GM19193 (cell line): Measurements from ENCODE around the gene ATP6AP1.

ENCODE experiments used
- POLR2A ChIP-seq: IDR thresholded peaks from 4 replicates; pipeline ENCODE4 v1.6.1; 2011; ENCODE audit not compliant: insufficient read depth, insufficient read length; ENCODE audit errors: extremely low read depth

Gene ATP6AP1, protein sequence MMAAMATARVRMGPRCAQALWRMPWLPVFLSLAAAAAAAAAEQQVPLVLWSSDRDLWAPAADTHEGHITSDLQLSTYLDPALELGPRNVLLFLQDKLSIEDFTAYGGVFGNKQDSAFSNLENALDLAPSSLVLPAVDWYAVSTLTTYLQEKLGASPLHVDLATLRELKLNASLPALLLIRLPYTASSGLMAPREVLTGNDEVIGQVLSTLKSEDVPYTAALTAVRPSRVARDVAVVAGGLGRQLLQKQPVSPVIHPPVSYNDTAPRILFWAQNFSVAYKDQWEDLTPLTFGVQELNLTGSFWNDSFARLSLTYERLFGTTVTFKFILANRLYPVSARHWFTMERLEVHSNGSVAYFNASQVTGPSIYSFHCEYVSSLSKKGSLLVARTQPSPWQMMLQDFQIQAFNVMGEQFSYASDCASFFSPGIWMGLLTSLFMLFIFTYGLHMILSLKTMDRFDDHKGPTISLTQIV

DNA sequence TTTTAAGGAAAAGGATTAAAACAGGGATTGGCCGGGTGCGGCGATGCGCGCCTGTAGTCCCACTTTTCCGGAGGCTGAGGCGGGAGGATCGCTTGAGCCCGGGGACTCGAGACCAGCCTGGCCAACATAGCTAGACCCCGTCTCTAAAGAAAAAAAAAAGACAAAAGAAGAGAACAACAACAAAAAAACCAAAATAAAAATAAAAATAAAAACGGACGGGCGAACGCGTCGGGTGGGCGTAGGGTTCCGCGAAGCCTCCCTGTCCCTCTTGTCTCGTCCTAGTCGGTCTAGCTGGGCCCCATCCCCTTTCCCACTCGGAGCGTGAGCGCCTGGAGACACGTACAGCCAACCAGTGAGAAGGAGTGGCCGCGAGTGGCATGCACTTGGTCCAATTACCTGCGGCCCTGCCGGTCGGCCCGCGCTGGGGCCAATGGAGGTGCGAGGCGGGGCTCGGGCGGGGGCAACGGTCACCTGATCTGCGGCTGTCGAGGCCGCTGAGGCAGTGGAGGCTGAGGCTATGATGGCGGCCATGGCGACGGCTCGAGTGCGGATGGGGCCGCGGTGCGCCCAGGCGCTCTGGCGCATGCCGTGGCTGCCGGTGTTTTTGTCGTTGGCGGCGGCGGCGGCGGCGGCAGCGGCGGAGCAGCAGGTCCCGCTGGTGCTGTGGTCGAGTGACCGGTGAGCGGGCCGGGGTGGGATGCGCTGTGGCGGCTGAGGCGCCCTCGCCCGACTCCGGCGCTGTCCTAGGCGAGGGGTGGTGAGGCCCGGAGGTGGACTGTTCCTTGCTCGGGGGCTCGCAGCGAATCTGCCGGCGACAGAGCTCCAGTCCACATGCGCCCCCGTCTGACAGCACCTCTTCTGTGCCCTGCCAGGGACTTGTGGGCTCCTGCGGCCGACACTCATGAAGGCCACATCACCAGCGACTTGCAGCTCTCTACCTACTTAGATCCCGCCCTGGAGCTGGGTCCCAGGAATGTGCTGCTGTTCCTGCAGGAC is at the start of gene ATP6AP1:
Gene ATP6AP1, plus strand, starts transcription at position 502 of the 996 bp plus-strand sequence. Its CDS starts 16 bp downstream, at position 518.
- peak; percentile 48 for TF ChIP-seq POLR2A

DNA sequence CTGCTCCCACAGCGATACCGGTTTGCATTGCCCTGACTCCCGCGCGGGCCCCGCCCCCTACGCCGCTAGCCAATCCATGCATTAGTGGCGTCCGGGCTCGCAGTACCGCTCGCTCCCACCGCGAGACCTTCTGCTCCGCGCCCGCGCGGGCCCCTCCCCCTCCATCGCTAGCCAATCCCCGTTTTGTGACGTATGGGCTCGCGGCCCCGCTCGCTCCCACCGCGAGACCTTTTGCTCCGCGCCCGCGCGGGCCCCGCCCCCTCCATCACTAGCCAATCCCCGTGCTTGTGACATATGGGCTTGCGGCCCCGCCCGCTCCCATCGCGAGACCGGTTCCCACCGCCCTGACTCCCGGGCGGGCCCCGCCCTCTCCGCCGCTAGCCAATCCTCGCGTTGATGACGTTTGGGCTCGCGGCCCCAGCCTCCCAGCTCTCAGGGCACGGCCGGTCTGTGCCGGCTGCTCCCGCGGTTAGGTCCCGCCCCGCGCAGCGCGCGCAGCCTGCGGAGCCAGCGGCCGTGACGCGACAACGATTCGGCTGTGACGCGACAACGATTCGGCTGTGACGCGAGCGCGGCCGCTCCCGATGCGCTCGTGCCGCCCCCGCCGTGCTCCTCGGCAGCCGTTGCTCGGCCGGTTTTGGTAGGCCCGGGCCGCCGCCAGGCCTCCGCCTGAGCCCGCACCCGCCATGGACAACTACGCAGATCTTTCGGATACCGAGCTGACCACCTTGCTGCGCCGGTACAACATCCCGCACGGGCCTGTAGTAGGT is 49.5 kb upstream of the ATP6AP1 start, which contains the start of gene EMD:
Gene EMD, plus strand, starts transcription at position 497 of the 770 bp plus-strand sequence. Its CDS starts 190 bp downstream, at position 687.
- TF ChIP-seq POLR2A = peak; percentile 56

DNA sequence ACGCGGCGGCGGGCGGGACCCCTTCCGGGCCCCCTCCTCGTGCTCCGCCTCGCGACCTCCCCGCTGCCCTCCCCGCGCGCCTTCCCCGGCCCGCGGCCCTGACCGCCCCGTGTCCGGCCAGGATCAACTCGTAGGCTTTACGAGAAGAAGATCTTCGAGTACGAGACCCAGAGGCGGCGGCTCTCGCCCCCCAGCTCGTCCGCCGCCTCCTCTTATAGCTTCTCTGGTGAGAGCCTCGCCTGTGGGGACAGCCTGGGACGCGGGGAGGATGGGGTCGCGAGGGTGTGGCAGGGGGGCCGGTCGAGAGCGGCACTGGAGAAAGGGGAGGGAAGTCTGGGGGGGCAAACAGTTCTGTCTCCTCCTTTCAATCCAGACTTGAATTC is 48.9 kb upstream of the ATP6AP1 start:
- no peak for TF ChIP-seq POLR2A

DNA sequence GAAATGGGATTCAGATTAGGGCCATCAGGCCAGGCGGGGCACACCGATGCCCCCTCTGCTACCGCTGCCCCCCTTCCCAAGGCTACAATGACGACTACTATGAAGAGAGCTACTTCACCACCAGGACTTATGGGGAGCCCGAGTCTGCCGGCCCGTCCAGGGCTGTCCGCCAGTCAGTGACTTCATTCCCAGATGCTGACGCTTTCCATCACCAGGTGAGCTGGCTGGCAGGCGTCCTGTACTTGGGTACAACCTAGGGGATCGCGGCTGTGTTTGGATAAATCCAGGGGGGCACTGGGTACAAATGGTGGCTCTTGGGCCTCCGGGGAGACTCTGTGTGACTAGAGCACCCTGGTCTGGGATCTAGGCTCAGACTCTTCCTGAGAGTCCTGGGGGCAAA is 48.3 kb upstream of the ATP6AP1 start:
- no peak for TF ChIP-seq POLR2A

DNA sequence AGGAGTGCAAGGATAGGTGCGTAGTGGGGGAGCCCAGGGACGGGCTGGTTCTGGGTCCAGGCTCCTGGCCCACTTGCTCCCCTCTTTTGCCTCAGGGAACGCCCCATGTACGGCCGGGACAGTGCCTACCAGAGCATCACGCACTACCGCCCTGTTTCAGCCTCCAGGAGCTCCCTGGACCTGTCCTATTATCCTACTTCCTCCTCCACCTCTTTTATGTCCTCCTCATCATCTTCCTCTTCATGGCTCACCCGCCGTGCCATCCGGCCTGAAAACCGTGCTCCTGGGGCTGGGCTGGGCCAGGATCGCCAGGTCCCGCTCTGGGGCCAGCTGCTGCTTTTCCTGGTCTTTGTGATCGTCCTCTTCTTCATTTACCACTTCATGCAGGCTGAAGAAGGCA is 47.7 kb upstream of the ATP6AP1 start:
- TF ChIP-seq POLR2A = no peak

DNA sequence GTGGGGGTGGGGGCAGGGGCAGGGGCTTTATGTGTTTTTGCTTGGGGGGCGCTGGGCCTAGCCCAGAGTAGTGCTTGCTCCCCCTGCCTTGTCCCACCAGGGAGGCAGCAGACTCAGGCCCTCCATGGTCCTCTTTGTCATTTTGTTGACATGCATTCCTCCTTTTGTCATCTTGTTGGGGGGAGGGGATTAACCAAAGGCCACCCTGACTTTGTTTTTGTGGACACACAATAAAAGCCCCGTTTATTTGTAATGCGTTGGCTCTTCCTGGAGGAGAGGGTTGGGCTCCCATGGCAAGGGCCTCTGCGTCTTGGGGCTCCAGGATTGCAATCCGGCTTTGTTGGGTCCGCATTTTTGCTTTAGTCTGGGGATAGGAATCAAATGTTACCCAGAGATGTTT is 47.2 kb upstream of the ATP6AP1 start:
- TF ChIP-seq POLR2A = no peak

DNA sequence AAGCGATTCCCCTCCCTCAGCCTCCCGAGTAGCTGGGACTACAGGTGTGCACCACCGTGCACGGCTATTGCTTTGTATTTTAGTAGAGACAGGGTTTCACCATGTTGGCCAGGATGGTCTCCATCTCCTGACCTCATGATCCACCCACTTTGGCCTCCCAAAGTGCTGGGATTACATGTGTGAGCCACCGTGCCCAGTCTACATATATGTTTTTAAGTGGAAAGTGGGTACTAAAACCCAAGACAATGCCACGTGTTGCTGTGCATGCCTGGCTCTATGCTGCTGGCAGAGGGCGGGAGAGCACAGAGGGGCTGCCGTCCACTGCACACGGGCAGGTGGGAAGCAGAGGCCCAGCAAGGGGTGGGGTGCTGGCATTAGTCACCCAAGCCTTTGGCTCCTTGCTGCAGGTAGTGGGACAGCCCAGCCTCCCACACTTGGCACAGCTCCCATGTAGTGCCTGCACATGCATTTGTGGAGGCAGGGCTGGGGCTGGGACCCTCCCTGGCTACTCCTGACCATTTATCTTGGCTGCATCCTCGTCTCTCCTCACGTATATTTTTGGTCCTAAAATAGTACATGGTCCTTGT is 45.9 kb upstream of the ATP6AP1 start:
- no peak for TF ChIP-seq POLR2A

DNA sequence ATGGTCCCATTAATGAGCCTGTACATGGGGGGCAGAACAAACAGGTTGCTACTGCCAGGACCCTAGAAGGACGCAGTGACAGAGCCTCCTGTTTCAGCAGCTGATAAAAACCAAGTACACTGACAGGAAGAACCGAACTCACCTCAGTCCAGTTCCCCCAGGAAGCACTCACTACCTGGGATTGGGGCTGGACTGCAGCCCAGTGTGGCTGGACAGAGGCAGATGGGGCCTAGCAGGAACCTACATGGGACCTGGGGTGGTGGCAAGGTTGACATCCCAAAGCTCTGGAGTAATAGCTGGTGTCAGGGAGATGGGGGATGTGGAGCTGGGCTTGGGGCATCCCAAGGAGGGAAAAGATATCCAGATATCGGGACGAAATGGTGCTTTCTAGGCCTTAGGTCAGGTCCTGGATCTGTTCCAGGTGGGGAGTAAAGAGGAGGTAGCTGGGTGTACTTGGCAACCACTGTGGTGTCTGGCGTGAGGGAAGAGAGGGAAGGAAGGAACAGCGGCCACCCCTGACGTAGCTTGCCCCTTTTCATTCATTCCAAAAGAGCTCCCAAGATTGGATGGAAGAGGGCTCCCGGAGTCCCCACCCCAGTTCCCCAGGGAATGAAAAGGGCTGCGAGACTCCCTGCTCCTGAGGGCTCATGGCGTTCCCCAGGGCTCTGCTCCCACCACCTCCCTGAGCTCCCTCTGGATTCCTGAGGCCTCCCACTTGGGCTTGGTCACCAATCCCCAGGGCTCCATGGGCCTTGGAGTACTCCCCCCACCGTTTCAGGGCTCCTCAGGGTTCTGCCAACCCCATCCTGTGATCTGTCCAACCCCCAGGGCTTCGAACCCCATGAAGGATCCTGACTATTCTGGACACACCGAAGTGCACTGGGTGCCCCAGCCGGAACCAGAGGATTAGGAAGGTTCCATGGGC is 44.9 kb upstream of the ATP6AP1 start:
- no peak for TF ChIP-seq POLR2A

DNA sequence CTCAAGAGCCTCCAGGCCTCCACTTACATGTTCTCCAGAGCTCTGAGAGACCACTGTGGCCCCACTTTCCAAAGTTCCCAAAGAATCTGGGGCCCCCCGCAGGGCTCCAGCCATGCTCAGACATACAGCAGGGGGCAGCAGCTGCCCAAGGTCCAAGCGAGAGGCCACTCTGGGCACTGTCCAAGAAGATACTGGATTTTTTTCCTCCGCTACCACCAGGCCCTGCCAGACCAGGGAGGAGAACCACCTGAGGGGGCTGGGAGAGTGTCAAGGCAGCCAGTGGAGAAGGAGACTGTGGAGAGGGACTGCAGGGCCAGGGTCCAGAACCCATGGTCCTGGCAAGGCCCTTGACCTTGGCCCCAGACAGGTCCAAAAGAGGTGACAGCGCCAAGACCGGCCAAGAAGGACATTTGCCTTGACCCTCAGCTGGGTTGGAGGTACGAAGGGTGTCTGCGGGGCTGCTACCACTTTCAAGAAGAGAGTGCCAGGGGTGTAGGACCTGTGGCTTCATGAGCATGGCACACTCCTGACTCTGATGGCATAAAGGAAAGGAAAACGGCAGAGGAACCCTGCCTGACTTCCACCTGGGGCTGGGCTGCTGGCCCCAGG is 44.1 kb upstream of the ATP6AP1 start:
- no peak for TF ChIP-seq POLR2A

DNA sequence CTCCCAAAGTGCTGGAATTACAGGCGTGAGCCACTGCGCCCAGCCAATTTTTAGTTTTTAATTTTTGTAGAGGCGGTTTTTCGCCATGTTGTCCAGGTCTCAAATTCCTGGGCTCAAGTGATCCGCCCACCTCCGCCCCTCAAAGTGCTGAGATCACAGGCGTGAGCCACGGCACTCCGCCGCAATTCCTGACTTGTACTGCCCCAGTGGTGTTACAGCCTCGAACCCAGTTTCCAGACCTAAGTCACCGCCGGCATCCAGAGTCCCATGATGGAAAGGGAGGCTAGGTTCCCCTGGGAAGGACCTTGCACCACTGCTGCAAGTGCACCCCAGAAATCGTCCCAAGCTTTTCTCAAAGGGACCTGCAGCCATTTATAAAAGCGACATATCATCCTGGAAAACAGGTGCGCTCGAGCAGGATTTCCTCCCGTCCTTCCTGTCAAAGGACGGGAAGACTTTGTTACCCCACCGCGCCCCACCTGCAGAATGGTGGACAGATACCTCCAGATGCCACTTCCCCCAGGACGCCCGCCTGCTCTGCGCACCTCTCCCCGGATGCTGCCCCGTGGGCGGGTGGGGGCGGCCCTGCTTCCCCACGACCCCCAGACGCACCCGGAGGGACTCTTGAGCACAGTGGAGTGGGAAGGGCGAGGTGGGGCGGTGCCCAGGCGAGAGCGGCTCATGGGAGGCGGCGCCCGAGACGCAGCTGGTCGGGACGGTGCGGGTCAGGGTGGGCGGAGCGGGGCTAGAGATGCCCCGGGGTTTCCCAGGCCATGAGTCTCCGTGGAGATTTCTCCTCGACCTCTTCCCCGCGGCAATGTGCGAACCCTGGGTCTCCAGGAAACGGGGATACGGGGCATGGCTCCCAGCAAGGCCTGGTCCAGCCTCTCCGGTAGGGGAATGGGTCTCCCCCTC is 31.2 kb upstream of the ATP6AP1 start:
- no peak for TF ChIP-seq POLR2A

DNA sequence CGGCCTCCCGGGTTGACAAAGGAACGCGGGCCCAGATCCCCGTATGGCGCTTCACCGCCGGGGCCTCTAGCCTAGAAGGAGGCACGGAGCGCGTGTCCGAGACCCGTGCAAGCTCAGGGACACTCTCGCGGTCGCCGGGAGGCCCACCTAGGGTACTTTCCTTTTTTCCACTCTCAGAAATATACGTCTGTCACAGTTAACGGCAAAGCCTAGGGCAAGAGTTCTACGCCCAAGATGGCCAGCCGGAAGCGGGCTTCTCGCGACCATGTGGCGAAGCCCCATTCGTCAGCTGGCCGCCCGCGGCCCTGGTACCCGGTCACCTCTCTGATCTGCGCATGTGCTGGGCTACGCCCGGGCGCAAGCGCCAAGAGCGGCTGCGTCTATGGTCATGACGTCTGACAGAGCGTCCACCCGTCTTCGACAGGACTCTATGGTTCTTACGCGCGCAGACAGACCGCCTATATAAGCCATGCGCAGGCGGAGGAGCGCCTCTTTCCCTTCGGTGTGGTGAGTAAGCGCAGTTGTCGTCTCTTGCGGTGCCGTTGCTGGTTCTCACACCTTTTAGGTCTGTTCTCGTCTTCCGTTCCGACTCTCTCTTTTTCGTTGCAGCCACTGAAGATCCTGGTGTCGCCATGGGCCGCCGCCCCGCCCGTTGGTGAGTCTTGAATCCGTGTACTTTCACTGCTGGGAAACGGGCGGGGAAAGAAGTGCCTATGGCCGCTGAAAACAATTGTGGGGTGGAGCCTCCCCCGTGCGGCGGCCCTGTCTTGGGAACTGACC is 30.4 kb upstream of the ATP6AP1 start, which contains the start of gene RPL10:
Gene RPL10, plus strand, starts transcription at position 490 of the 780 bp plus-strand sequence. Its CDS starts 143 bp downstream, at position 633.
- peak; percentile 99 for TF ChIP-seq POLR2A
